ENCODE measurements around the gene SPATA31D3. TPM values are rescaled to one million over a fixed set of nuclear protein-coding genes. Genes with fewer than 3 reads are reported as not detected.
"Not testable (repeated sequence)": the region's sequence is repeated elsewhere in the genome, so short reads cannot be mapped to it uniquely, and the experiment has no call there.

SPATA31D3 gene
- under 1 TPM in 1 of 4 donors, not detected in 3; 0.06 TPM for total RNA-seq

DNA sequence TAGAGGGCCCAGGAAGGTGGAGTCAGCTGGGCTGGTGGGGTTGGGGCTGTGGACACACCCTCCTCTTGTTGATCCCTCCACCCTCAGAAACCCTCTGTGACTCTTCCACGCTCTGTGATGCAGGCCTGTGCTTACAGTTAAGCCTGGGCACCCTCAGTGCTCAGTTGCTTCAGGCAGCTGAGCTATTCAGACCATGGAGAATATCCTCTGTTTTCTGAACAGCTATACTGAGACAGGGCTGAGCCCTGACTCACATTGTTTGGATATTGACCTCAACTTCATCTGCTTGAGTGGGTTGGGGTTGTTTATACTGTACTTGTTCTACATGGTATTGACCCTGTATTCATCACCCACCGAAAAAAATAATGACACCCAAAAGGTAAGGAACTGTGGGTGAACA, at the start of gene SPATA31D3:
Gene SPATA31D3, plus strand, starts transcription at position 108 of the 400 bp plus-strand sequence. Its CDS starts 86 bp downstream, at position 194.
- H3K27ac ChIP-seq (replicated peaks in 1 of 4); DNase-seq (ENCODE audit: extremely low spot score); H3K4me3 ChIP-seq; H3K36me3 ChIP-seq; H3K27me3 ChIP-seq; intact Hi-C loops (cut with DNase I); H3K4me1 ChIP-seq; H3K9me3 ChIP-seq: not testable (repeated sequence)
- no CpG with 5 or more reads among the region's 2 CpGs for WGBS

DNA sequence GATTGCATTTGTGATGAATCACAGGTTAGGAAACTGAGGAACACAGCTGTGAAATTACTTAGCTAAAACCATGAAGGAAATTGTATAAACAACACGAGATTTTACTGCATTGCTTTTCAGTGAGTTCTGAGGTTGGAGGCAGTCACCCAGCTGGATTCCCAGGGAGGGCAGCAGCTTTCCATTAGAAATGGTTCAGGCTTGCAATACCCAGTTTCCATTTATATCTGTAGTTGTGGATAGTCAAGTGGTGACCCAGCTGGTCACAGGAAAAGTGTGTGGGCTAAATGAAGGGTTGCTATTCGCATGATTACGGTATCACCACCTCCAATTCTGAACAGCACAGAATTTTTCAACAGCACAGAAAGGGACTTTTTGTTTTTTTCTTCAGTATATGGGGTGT, 49.4 kb upstream of the SPATA31D3 start:
- Histone ChIP-seq H3K27me3 (no peaks in the 10 kb centered on the region), H3K9me3 (no peaks in the 10 kb centered on the region), H3K27ac (replicated peaks in 1 of 4) (no peak overlapping the region), H3K4me3 (no peak overlapping the region), H3K36me3 (no peaks in the 10 kb centered on the region), H3K4me1 (no peaks in the 10 kb centered on the region)
- WGBS: 97% methylated on average over 3 of the region's 3 CpGs
- DNase-seq (ENCODE audit: extremely low spot score): no peak
- TF ChIP-seq EP300 (IDR thresholded peaks at IDR 0.05) (no peak), POLR2AphosphoS5 (IDR thresholded peaks at IDR 0.05) (no peak), POLR2A (IDR thresholded peaks at IDR 0.05; ENCODE audit: low read depth) (no peak)
- intact Hi-C loops (cut with DNase I): loop anchor here (5.0 kb wide), 1 partner anchor 503 kb away; no protein-coding TSS in a partner anchor

DNA sequence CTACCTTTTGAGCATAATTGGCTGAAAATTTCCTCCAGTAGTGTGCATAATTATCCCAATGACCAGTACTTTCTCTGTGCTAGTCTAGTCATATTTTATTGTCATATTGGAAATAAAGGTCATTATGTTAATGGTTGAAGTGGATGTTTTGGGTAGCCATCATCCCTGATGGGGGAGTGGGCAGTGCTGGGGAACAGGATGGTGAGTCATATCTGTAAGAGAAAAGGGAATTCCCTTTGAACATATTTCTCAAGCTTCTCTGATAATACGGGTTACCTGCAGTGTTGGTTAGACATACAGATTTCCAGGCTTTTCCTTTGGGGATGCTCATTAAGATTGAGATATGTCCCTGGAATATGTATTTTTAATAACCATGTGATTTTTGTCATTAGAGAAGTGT, 48.4 kb upstream of the SPATA31D3 start:
- no peak overlapping the region for H3K27ac ChIP-seq (replicated peaks in 1 of 4)
- intact Hi-C loops (cut with DNase I): loop anchor here (5.0 kb wide), 1 partner anchor 502 kb away; no protein-coding TSS in a partner anchor
- H3K36me3 ChIP-seq: no peaks in the 10 kb centered on the region
- no peaks in the 10 kb centered on the region for H3K27me3 ChIP-seq
- WGBS: 88% methylated on average over 1 of the region's 1 CpG
- no peak for TF ChIP-seq POLR2A (IDR thresholded peaks at IDR 0.05; ENCODE audit: low read depth)
- TF ChIP-seq POLR2AphosphoS5 (IDR thresholded peaks at IDR 0.05): no peak
- TF ChIP-seq CTCF (IDR thresholded peaks at IDR 0.05): no peak
- no peak for TF ChIP-seq EP300 (IDR thresholded peaks at IDR 0.05)
- H3K9me3 ChIP-seq: no peaks in the 10 kb centered on the region
- DNase-seq (ENCODE audit: extremely low spot score): no peak
- H3K4me1 ChIP-seq: no peaks in the 10 kb centered on the region
- H3K4me3 ChIP-seq: no peak overlapping the region

- Histone ChIP-seq H3K9me3 (no peaks in the 10 kb centered on the region), H3K4me1 (peaks cover 0 to 9% (median 8%) of the 10 kb centered on the region in 4 donors), H3K27ac (replicated peaks in 1 of 4) (no peak overlapping the region), H3K4me3 (no peak overlapping the region), H3K36me3 (no peaks in the 10 kb centered on the region), H3K27me3 (no peaks in the 10 kb centered on the region)
- intact Hi-C loops (cut with DNase I): no loop called here
- no peak for DNase-seq (ENCODE audit: extremely low spot score)
- TF ChIP-seq POLR2A (IDR thresholded peaks at IDR 0.05; ENCODE audit: low read depth) (no peak), EP300 (IDR thresholded peaks at IDR 0.05) (no peak), POLR2AphosphoS5 (IDR thresholded peaks at IDR 0.05) (no peak), CTCF (IDR thresholded peaks at IDR 0.05) (no peak)
Observed at GRCh38 chr9:81896070-81896469, 47.2 kb upstream of the SPATA31D3 start.

DNA sequence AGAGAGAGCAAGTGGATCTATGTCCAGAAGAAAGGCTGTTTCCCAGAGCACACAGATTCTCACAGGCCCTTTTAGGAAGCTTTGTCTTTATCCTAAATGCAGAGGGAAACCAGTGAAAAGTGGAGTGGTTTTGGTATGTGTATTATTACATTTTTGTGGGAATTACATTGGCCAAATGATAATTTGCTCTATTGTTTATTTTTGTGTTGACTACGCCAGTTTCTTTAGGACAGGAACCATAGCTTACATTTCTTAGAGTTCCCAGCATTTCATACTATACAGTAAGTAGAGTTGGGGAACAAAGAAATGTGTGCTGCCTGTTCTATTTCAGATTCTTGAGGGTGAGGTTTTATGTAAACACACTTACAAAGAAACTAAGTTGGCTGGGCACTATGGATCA, 44.4 kb upstream of the SPATA31D3 start:
- no peaks in the 10 kb centered on the region for H3K9me3 ChIP-seq
- no peak for DNase-seq (ENCODE audit: extremely low spot score)
- TF ChIP-seq POLR2AphosphoS5 (IDR thresholded peaks at IDR 0.05) (no peak), EP300 (IDR thresholded peaks at IDR 0.05) (no peak)
- peaks cover 0 to 18% (median 15%) of the 10 kb centered on the region in 4 donors for H3K4me1 ChIP-seq
- no peak overlapping the region for H3K4me3 ChIP-seq
- no peaks in the 10 kb centered on the region for H3K27me3 ChIP-seq
- H3K27ac ChIP-seq (replicated peaks in 1 of 4): no peak overlapping the region
- intact Hi-C loops (cut with DNase I): no loop called here
- WGBS: 95% methylated on average over 1 of the region's 1 CpG
- H3K36me3 ChIP-seq: no peaks in the 10 kb centered on the region

DNA sequence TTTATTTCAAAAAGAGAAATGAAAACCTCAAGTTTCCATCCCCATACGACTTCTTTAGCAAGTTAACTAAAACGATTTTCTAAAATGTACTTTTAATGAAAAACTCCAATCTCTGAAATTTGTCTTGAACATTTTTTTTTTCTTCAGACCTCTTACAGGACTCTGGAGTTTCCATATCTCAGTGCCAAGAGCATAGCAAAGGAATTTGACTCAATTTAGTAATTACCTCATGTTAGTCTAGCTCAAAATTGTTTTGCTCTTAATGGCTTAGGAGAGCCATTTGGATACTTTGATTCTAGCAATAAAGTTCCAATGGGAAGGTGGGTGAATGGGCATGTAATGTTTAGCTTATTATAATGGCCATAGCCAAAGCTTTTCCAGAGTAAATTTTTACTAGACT, 41.1 kb upstream of the SPATA31D3 start:
- Histone ChIP-seq H3K36me3 (no peaks in the 10 kb centered on the region), H3K4me3 (no peak overlapping the region), H3K27me3 (no peaks in the 10 kb centered on the region), H3K27ac (replicated peaks in 1 of 4) (no peak overlapping the region), H3K9me3 (no peaks in the 10 kb centered on the region), H3K4me1 (peaks cover 0 to 18% (median 15%) of the 10 kb centered on the region in 4 donors)
- 75% methylated on average over 2 of the region's 2 CpGs for WGBS
- no peak for DNase-seq (ENCODE audit: extremely low spot score)
- intact Hi-C loops (cut with DNase I): no loop called here
- TF ChIP-seq POLR2A (IDR thresholded peaks at IDR 0.05; ENCODE audit: low read depth) (no peak), EP300 (IDR thresholded peaks at IDR 0.05) (no peak), POLR2AphosphoS5 (IDR thresholded peaks at IDR 0.05) (no peak), CTCF (IDR thresholded peaks at IDR 0.05) (no peak)

Data from esophagus muscularis mucosa (tissue), 4 donors.